H1 (cell line): Measurements from ENCODE around the gene TMEM72. TPM values are rescaled to one million over a fixed set of nuclear protein-coding genes. Genes with fewer than 3 reads are reported as not detected.

ENCODE experiments used
- CTBP2 ChIP-seq: IDR thresholded peaks from 2 replicates; pipeline ENCODE4 v1.7.0; 2011; ENCODE audit warnings: borderline replicate concordance, mild to moderate bottlenecking, moderate library complexity, mixed read lengths, low read length; ENCODE audit not compliant: insufficient read depth, insufficient read length
- polyA plus RNA-seq, 7 experiments: library from polyadenylated mRNA; depleted of rRNA in 3 of 7; stranded (reverse) in 5 of 7; unstranded in 2 of 7; fragments of >200 nt in 5 of 7; fragments of 200-250 nt in 2 of 7; gene quantifications; 1 replicate in 5 of 7; 2 replicates in 1 of 7; 4 replicates in 1 of 7; pipeline versions ENCODE4 v1.2.1 to v1.2.3, GENCODE V29; 2011 to 2013; ENCODE audit warnings: missing spikeins in 2 of 7, mixed read lengths in 2 of 7
- total RNA-seq: library from RNA; stranded (reverse); fragmentation: NEBNext Ultra II Directional; extraction: Animal tissue kit (Norgen Biotek cat#: 25700); gene quantifications from 2 replicates; pipeline ENCODE4 v1.2.1, GENCODE V29; 2021

TMEM72 gene
- total and polyA plus RNA-seq, 2 of the 8 experiments (the other 6 are each of a cell fraction or from before 2014, with no cell fraction given), result not detected

GRCh38 chr10:44911951-44912350 is 814 bp downstream of the TMEM72 start (continued):
- no peak for TF ChIP-seq CTBP2
- TF ChIP-seq, all 59 proteins: peak for 0
